GM23338 (cell line): ENCODE data around the gene NAA25. TPM values are rescaled to one million over a fixed set of nuclear protein-coding genes. Genes with fewer than 3 reads are reported as not detected.

ENCODE experiments used
- ATAC-seq: fragments of 200-7000 bp; cut with Tn5 transposase; 3 replicates; pipeline ENCODE4 v1.9.1; 2020
- DNase-seq: peaks from one replicate; pipeline ENCODE4 v3.0.0-alpha.2; 2015; ENCODE audit warnings: low spot score
- H2AFZ ChIP-seq: fragments of 200-600 bp; sonication (generic); 2 replicates; pipeline ENCODE4 v1.8.0; 2016; ENCODE audit warnings: antibody characterized with exemption, mild to moderate bottlenecking, moderate library complexity
- H3F3A ChIP-seq: fragments of 200-600 bp; sonication (generic); replicated peaks from 2 replicates; pipeline ENCODE4 v1.8.0; 2017; ENCODE audit warnings: antibody characterized with exemption, mixed run types, low read depth
- H3K27ac ChIP-seq: fragments of 200-600 bp; sonication (generic); 2 replicates; pipeline ENCODE4 v1.6.1; 2016; ENCODE audit warnings: low read depth
- H3K27me3 ChIP-seq: fragments of 200-600 bp; sonication (generic); 2 replicates; pipeline ENCODE4 v1.8.0; 2016; ENCODE audit warnings: mild to moderate bottlenecking, mixed run types, moderate library complexity; ENCODE audit not compliant: insufficient read depth
- H3K36me3 ChIP-seq: fragments of 200-600 bp; sonication (generic); 2 replicates; pipeline ENCODE4 v1.8.0; 2016; ENCODE audit warnings: mild to moderate bottlenecking; ENCODE audit not compliant: insufficient read depth
- H3K4me1 ChIP-seq: fragments of 200-600 bp; sonication (generic); 2 replicates; pipeline ENCODE4 v1.8.0; 2016; ENCODE audit warnings: mild to moderate bottlenecking, moderate library complexity; ENCODE audit not compliant: insufficient read depth
- H3K4me2 ChIP-seq: fragments of 200-600 bp; sonication (generic); 2 replicates; pipeline ENCODE4 v1.7.1; 2017; ENCODE audit warnings: mixed run types
- H3K4me3 ChIP-seq: fragments of 200-600 bp; sonication (generic); 2 replicates; pipeline ENCODE4 v1.6.1; 2016; ENCODE audit warnings: mixed run types
- H3K79me2 ChIP-seq: fragments of 200-600 bp; sonication (generic); replicated peaks from 2 replicates; pipeline ENCODE4 v1.8.0; 2017; ENCODE audit warnings: mild to moderate bottlenecking; ENCODE audit not compliant: insufficient read depth
- H3K9me2 ChIP-seq: fragments of 200-600 bp; sonication (generic); 2 replicates; pipeline ENCODE4 v1.8.0; 2017; ENCODE audit not compliant: insufficient read depth
- H4K20me1 ChIP-seq: fragments of 200-600 bp; sonication (generic); replicated peaks from 2 replicates; pipeline ENCODE4 v1.8.0; 2017; ENCODE audit warnings: mild to moderate bottlenecking; ENCODE audit not compliant: insufficient read depth
- H3K27ac Mint-ChIP-seq: 2 replicates; pipeline ENCODE4 v1.8.0; 2020; ENCODE audit warnings: inconsistent platforms, mild to moderate bottlenecking, moderate library complexity, mixed read lengths
- H3K27me3 Mint-ChIP-seq: 3 replicates; pipeline ENCODE4 v1.8.0; 2022; ENCODE audit warnings: low read depth, mild to moderate bottlenecking, moderate library complexity, mixed read lengths, inconsistent platforms; ENCODE audit not compliant: insufficient read depth, poor library complexity
- H3K36me3 Mint-ChIP-seq: 3 replicates; pipeline ENCODE4 v1.8.0; 2021; ENCODE audit warnings: low read depth, mild to moderate bottlenecking, inconsistent platforms, moderate library complexity, mixed read lengths
- H3K4me1 Mint-ChIP-seq: 3 replicates; pipeline ENCODE4 v1.8.0; 2020; ENCODE audit warnings: mild to moderate bottlenecking, inconsistent platforms, mixed read lengths
- H3K4me3 Mint-ChIP-seq: 3 replicates; pipeline ENCODE4 v1.8.0; 2021; ENCODE audit warnings: moderate library complexity, mild to moderate bottlenecking, inconsistent platforms, mixed read lengths
- H3K9me3 Mint-ChIP-seq: 3 replicates; pipeline ENCODE4 v1.8.0; 2020; ENCODE audit warnings: moderate library complexity, mild to moderate bottlenecking, inconsistent platforms, mixed read lengths
- CREB1 ChIP-seq: fragments of 250-450 bp; sonication (Bioruptor Pico); IDR thresholded peaks from 2 replicates; pipeline ENCODE4 v1.5.0; 2020; ENCODE audit warnings: low read depth, mild to moderate bottlenecking, moderate library complexity
- EZH2phosphoT487 ChIP-seq: fragments of 200-600 bp; sonication (generic); IDR thresholded peaks from one replicate; pipeline ENCODE4 v1.8.1; 2018; ENCODE audit warnings: antibody characterized with exemption; ENCODE audit not compliant: unreplicated experiment
- JUNB ChIP-seq: IDR thresholded peaks from one replicate; pipeline ENCODE4 v1.6.1; 2016; ENCODE audit warnings: antibody characterized with exemption; ENCODE audit not compliant: unreplicated experiment
- NANOG ChIP-seq: IDR thresholded peaks from 2 replicates; pipeline ENCODE4 v1.6.1; 2016; ENCODE audit warnings: antibody characterized with exemption, borderline replicate concordance
- POLR2AphosphoS5 ChIP-seq: IDR thresholded peaks from 2 replicates; pipeline ENCODE4 v1.6.1; 2016; ENCODE audit warnings: antibody characterized with exemption, low read depth
- STAT1 ChIP-seq: IDR thresholded peaks from one replicate; pipeline ENCODE4 v1.6.1; 2016; ENCODE audit warnings: antibody characterized with exemption; ENCODE audit not compliant: unreplicated experiment
- ZNF114 ChIP-seq: fragments of 250-450 bp; sonication (Bioruptor Pico); IDR thresholded peaks from 2 replicates; pipeline ENCODE4 v1.5.0; 2020; ENCODE audit warnings: mild to moderate bottlenecking, moderate library complexity
- ZNF331 ChIP-seq: fragments of 250-450 bp; sonication (Bioruptor Pico); IDR thresholded peaks from 2 replicates; pipeline ENCODE4 v1.5.0; 2020; ENCODE audit warnings: low read depth, mild to moderate bottlenecking, moderate library complexity
- polyA plus RNA-seq: library from polyadenylated mRNA; unstranded; fragments of >200 nt; fragmentation: Nextera tagmentation; extraction: Ambion mirVana; gene quantifications from 2 replicates; pipeline ENCODE4 v1.2.1, GENCODE V29; 2016
- total RNA-seq: library from RNA; depleted of rRNA; stranded (reverse); fragments of >200 nt; shearing (Covaris generic); gene quantifications from 2 replicates; pipeline ENCODE4 v1.2.3, GENCODE V29; 2014
- TF ChIP-seq, protein P1 (sequence below), 2 experiments: fragments of 200-600 bp in 1 of 2; sonication (generic) in 1 of 2; conservative IDR thresholded peaks; 2 replicates each; pipeline versions ENCODE4 v1.5.1 to v1.6.1; 2016 to 2017; ENCODE audit warnings: antibody characterized with exemption in 2 of 2, low read depth in 2 of 2, mild to moderate bottlenecking in 2 of 2, moderate library complexity in 1 of 2
- TF ChIP-seq, protein P2 (sequence below): IDR thresholded peaks from 2 replicates; pipeline ENCODE4 v1.6.1; 2016; ENCODE audit warnings: antibody characterized with exemption
- TF ChIP-seq, protein P3 (sequence below): IDR thresholded peaks from one replicate; pipeline ENCODE4 v1.6.1; 2018; ENCODE audit warnings: antibody characterized with exemption; ENCODE audit not compliant: unreplicated experiment
- TF ChIP-seq, protein P4 (sequence below): fragments of 250-450 bp; sonication (Bioruptor Pico); IDR thresholded peaks from 2 replicates; pipeline ENCODE4 v1.5.0; 2020; ENCODE audit warnings: mild to moderate bottlenecking, moderate library complexity

The NAA25 gene
- total and polyA plus RNA-seq, 2 experiments from 2014 or later: 49.0 to 55.1 TPM

DNA sequence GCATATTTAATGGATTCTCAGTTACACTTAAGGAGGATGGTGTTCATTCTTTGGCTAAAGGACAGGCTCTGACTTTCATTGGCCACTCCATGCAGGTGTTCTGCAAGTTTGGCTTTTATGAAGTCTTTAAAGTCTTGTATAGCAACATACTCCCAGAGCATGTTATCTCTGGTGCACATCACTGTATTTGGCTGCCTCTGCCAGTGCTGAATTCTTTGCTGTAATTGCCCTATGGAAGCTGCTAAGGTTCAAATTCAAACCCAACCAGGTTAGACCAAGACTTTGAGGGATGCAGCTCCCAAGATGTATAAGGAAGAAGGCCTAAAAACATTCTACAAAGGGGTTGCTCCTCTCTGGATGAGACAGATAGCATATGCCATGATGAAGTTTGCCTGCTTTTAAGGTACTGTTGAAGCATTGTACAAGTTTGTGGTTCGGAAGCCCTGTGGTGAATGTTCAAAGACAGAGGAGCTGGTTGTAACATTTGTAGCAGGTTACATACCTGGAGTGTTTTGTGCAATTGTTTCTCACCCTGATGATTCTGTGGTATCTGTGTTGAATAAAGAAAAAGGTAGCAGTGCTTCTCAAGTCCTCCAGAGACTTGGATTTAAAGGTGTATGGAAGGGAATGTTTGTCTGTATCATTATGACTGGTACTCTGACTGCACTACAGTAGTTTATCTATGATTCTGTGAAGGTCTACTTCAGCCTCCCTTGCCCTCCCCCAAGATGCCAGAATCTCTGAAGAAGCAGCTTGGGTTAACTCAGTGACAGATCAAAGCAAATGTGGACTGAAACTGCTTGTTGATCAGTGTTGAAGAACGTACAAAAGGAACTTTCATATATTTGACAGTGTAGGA is 115.1 kb downstream of the NAA25 start:
- H3K9me2 ChIP-seq: no peaks in the 10 kb centered on the region
- no peaks in the 10 kb centered on the region for H3K79me2 ChIP-seq
- no peaks in the 10 kb centered on the region for H3K36me3 ChIP-seq
- H3K4me1 ChIP-seq: no peaks in the 10 kb centered on the region
- Mint-ChIP-seq H3K27me3 (peaks cover 2% of the 10 kb centered on the region), H3K9me3 (no peaks in the 10 kb centered on the region), H3K36me3 (no peaks in the 10 kb centered on the region), H3K4me3 (no peak overlapping the region), H3K27ac (no peak overlapping the region), H3K4me1 (peaks cover 8% of the 10 kb centered on the region)
- no peaks in the 10 kb centered on the region for H4K20me1 ChIP-seq
- H3K4me2 ChIP-seq: no peak overlapping the region
- H3K4me3 ChIP-seq: no peak overlapping the region
- no peaks in the 10 kb centered on the region for H3F3A ChIP-seq
- DNase-seq: no peak
- no peak for ATAC-seq
- no peak for TF ChIP-seq JUNB
- TF ChIP-seq ZNF114 (CRISPR knock-in tag): no peak
- TF ChIP-seq ZNF331: no peak
- no peak for TF ChIP-seq POLR2AphosphoS5
- TF ChIP-seq NANOG: no peak
- TF ChIP-seq CREB1 (CRISPR knock-in tag): no peak
- TF ChIP-seq, protein P1, sequence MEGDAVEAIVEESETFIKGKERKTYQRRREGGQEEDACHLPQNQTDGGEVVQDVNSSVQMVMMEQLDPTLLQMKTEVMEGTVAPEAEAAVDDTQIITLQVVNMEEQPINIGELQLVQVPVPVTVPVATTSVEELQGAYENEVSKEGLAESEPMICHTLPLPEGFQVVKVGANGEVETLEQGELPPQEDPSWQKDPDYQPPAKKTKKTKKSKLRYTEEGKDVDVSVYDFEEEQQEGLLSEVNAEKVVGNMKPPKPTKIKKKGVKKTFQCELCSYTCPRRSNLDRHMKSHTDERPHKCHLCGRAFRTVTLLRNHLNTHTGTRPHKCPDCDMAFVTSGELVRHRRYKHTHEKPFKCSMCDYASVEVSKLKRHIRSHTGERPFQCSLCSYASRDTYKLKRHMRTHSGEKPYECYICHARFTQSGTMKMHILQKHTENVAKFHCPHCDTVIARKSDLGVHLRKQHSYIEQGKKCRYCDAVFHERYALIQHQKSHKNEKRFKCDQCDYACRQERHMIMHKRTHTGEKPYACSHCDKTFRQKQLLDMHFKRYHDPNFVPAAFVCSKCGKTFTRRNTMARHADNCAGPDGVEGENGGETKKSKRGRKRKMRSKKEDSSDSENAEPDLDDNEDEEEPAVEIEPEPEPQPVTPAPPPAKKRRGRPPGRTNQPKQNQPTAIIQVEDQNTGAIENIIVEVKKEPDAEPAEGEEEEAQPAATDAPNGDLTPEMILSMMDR (conservative IDR thresholded peaks at IDR 0.05; ENCODE audit: low read depth in 2 of 2): no peak
- no peak for TF ChIP-seq STAT1
- TF ChIP-seq EZH2phosphoT487: no peak
- TF ChIP-seq, protein P2, sequence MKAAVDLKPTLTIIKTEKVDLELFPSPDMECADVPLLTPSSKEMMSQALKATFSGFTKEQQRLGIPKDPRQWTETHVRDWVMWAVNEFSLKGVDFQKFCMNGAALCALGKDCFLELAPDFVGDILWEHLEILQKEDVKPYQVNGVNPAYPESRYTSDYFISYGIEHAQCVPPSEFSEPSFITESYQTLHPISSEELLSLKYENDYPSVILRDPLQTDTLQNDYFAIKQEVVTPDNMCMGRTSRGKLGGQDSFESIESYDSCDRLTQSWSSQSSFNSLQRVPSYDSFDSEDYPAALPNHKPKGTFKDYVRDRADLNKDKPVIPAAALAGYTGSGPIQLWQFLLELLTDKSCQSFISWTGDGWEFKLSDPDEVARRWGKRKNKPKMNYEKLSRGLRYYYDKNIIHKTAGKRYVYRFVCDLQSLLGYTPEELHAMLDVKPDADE: no peak
- TF ChIP-seq, protein P3, sequence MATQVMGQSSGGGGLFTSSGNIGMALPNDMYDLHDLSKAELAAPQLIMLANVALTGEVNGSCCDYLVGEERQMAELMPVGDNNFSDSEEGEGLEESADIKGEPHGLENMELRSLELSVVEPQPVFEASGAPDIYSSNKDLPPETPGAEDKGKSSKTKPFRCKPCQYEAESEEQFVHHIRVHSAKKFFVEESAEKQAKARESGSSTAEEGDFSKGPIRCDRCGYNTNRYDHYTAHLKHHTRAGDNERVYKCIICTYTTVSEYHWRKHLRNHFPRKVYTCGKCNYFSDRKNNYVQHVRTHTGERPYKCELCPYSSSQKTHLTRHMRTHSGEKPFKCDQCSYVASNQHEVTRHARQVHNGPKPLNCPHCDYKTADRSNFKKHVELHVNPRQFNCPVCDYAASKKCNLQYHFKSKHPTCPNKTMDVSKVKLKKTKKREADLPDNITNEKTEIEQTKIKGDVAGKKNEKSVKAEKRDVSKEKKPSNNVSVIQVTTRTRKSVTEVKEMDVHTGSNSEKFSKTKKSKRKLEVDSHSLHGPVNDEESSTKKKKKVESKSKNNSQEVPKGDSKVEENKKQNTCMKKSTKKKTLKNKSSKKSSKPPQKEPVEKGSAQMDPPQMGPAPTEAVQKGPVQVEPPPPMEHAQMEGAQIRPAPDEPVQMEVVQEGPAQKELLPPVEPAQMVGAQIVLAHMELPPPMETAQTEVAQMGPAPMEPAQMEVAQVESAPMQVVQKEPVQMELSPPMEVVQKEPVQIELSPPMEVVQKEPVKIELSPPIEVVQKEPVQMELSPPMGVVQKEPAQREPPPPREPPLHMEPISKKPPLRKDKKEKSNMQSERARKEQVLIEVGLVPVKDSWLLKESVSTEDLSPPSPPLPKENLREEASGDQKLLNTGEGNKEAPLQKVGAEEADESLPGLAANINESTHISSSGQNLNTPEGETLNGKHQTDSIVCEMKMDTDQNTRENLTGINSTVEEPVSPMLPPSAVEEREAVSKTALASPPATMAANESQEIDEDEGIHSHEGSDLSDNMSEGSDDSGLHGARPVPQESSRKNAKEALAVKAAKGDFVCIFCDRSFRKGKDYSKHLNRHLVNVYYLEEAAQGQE: no peak
- TF ChIP-seq, protein P4, sequence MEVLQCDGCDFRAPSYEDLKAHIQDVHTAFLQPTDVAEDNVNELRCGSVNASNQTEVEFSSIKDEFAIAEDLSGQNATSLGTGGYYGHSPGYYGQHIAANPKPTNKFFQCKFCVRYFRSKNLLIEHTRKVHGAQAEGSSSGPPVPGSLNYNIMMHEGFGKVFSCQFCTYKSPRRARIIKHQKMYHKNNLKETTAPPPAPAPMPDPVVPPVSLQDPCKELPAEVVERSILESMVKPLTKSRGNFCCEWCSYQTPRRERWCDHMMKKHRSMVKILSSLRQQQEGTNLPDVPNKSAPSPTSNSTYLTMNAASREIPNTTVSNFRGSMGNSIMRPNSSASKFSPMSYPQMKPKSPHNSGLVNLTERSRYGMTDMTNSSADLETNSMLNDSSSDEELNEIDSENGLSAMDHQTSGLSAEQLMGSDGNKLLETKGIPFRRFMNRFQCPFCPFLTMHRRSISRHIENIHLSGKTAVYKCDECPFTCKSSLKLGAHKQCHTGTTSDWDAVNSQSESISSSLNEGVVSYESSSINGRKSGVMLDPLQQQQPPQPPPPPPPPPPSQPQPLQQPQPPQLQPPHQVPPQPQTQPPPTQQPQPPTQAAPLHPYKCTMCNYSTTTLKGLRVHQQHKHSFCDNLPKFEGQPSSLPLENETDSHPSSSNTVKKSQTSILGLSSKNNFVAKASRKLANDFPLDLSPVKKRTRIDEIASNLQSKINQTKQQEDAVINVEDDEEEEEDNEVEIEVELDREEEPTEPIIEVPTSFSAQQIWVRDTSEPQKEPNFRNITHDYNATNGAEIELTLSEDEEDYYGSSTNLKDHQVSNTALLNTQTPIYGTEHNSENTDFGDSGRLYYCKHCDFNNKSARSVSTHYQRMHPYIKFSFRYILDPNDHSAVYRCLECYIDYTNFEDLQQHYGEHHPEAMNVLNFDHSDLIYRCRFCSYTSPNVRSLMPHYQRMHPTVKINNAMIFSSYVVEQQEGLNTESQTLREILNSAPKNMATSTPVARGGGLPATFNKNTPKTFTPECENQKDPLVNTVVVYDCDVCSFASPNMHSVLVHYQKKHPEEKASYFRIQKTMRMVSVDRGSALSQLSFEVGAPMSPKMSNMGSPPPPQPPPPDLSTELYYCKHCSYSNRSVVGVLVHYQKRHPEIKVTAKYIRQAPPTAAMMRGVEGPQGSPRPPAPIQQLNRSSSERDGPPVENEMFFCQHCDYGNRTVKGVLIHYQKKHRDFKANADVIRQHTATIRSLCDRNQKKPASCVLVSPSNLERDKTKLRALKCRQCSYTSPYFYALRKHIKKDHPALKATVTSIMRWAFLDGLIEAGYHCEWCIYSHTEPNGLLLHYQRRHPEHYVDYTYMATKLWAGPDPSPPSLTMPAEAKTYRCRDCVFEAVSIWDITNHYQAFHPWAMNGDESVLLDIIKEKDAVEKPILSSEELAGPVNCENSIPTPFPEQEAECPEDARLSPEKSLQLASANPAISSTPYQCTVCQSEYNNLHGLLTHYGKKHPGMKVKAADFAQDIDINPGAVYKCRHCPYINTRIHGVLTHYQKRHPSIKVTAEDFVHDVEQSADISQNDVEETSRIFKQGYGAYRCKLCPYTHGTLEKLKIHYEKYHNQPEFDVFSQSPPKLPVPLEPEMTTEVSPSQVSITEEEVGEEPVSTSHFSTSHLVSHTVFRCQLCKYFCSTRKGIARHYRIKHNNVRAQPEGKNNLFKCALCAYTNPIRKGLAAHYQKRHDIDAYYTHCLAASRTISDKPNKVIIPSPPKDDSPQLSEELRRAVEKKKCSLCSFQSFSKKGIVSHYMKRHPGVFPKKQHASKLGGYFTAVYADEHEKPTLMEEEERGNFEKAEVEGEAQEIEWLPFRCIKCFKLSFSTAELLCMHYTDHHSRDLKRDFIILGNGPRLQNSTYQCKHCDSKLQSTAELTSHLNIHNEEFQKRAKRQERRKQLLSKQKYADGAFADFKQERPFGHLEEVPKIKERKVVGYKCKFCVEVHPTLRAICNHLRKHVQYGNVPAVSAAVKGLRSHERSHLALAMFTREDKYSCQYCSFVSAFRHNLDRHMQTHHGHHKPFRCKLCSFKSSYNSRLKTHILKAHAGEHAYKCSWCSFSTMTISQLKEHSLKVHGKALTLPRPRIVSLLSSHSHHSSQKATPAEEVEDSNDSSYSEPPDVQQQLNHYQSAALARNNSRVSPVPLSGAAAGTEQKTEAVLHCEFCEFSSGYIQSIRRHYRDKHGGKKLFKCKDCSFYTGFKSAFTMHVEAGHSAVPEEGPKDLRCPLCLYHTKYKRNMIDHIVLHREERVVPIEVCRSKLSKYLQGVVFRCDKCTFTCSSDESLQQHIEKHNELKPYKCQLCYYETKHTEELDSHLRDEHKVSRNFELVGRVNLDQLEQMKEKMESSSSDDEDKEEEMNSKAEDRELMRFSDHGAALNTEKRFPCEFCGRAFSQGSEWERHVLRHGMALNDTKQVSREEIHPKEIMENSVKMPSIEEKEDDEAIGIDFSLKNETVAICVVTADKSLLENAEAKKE (CRISPR knock-in tag): no peak
- H2AFZ ChIP-seq: no peak overlapping the region
- H3K27ac ChIP-seq: no peak overlapping the region
- H3K27me3 ChIP-seq: no peaks in the 10 kb centered on the region
